DND-41 (cell line): ENCODE results near the gene PRODH2.

Experiments used
- CTCF ChIP-seq: IDR thresholded peaks from 2 replicates; pipeline ENCODE4 v1.5.1; 2012; ENCODE audit warnings: borderline replicate concordance, low read length, moderate library complexity, mild to moderate bottlenecking; ENCODE audit not compliant: poor library complexity, severe bottlenecking; ENCODE audit errors: extremely low read depth
- EZH2 ChIP-seq: IDR thresholded peaks from 3 replicates; pipeline ENCODE4 v1.6.1; 2012; ENCODE audit warnings: borderline replicate concordance, low read depth, mild to moderate bottlenecking, moderate library complexity, low read length, inconsistent platforms; ENCODE audit not compliant: severe bottlenecking

- TF ChIP-seq CTCF (no peak), EZH2 (no peak)
Observed at GRCh38 chr19:35788205-35788960, 24.3 kb downstream of the PRODH2 start.
